ENCODE measurements around the gene GPC6. TPM values are rescaled to one million over a fixed set of nuclear protein-coding genes. Genes with fewer than 3 reads are reported as not detected.

Gene GPC6
- total RNA-seq, 1 donor from 2014 or later, result 18.7 TPM

DNA sequence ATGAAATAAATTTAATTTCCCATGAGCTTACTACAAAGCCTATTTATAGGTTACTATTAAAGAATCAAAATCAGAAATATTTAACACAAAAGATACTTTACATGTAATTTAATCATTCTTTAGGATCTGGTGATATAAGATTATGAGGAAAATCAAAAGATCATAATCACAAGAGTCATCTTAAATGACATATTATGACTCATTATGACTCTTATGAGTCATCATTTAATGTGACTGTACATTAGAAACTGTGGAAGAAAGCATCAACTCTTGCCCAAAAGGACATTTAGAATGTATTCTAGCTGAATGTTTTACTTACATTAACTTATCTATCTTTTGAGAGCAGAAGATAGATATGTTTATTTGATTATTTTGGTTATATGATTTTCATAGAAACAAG, 794.2 kb downstream of the GPC6 start:
- no peak overlapping the region for H3K4me3 ChIP-seq (ENCODE audit: low read depth, low read length)
- TF ChIP-seq, protein P1, sequence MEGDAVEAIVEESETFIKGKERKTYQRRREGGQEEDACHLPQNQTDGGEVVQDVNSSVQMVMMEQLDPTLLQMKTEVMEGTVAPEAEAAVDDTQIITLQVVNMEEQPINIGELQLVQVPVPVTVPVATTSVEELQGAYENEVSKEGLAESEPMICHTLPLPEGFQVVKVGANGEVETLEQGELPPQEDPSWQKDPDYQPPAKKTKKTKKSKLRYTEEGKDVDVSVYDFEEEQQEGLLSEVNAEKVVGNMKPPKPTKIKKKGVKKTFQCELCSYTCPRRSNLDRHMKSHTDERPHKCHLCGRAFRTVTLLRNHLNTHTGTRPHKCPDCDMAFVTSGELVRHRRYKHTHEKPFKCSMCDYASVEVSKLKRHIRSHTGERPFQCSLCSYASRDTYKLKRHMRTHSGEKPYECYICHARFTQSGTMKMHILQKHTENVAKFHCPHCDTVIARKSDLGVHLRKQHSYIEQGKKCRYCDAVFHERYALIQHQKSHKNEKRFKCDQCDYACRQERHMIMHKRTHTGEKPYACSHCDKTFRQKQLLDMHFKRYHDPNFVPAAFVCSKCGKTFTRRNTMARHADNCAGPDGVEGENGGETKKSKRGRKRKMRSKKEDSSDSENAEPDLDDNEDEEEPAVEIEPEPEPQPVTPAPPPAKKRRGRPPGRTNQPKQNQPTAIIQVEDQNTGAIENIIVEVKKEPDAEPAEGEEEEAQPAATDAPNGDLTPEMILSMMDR (conservative IDR thresholded peaks at IDR 0.05; ENCODE audit: low read depth, low read length), result no peak
- no peak for DNase-seq (ENCODE audit: low read depth)

DNA sequence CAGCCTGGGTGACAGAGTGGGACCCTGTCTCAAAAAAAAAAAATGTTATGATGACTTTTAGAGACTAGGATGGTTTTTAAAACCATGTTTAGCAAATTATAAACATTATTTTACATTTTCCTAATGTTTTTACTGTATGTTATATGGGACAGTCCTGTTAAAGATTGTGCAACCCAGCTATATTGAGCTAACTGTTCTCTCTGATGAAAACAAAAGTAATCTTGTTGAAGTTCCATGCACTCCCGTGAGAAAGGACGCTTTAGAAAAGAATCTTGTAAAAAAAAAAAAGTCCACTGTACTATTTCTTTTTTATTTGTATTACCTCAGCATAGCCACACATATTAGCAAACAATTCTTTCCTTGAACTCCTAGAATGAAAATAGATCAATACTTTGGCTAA, 801.6 kb downstream of the GPC6 start:
- H3K4me3 ChIP-seq (ENCODE audit: low read depth, low read length), result no peak overlapping the region
- TF ChIP-seq, protein P1 (conservative IDR thresholded peaks at IDR 0.05; ENCODE audit: low read depth, low read length), result no peak
- no peak for DNase-seq (ENCODE audit: low read depth)

DNA sequence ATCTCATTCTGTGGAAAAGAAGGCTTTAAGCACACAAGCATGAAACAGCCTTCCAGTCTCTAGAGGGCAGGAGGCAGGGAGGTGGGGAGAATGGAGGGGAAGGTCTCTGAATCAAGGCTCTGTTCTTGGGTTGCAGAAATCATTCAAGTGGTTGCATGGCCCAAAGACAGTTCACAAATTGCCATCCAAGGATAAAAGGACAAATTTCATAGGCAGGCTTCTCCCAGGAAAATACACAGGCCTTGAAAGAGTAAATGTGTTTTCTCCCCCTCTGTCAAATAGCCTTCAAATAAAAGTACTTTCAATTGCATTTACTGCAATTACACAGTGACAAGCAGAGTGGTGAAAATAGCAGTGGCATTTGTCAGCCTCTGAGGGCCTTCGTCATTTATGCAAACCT, 802.0 kb downstream of the GPC6 start:
- TF ChIP-seq, protein P1 (conservative IDR thresholded peaks at IDR 0.05; ENCODE audit: low read depth, low read length), result no peak
- DNase-seq (ENCODE audit: low read depth), result no peak
- H3K4me3 ChIP-seq (ENCODE audit: low read depth, low read length), result no peak overlapping the region

DNA sequence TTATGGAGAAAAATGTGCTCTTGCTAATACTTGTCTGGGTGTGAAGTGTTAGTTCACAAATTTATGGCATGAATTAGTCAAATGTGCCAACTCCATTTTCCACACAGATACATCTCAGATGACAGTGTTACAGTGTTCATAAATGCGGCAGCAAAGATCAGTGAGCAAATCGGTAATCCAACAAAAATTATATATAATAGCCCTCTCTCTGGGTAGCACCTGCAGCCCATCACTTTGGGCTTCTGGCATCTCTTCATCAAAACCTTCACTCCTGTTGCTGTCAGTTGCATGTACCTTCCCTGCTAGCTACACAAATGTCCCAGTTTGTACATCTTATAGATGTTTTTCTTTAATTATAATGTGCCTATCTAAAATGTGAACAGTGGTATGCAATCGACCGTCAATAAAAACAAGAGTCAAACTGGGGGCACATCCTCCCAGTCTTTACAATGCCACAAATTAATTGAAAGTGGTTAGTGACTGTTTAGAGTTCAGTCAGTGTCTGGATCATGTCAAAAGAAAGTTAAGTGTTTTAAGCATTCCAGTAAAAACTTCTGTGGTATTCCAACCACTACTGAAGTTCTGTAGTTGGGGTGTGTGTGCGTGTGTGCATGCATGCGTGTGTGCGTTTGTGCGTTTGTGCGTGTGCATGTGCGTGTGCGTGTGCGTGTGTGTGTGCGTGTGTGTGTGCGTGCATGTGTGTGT, 804.0 kb downstream of the GPC6 start:
- DNase-seq (ENCODE audit: low read depth), result no peak
- TF ChIP-seq, protein P1 (conservative IDR thresholded peaks at IDR 0.05; ENCODE audit: low read depth, low read length), result no peak
- no peak overlapping the region for H3K4me3 ChIP-seq (ENCODE audit: low read depth, low read length)

DNA sequence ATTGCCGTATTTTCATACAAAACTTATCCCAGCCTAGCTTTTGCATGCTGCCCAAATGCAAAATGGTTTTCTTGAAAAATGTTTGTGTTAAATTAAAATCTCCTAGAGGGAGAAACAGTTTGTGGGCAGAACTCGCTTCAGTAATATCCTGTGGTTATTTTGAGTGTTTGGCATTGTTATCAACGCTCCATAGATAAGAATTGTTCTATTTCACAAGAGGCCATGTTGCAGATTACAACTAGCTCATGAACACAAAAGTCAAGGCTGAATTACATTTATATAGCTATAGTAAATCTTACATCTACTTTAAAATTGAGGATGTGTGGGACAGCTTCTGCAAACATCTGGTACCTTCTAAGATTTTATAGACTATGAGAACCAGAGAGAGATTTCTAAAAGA, 805.0 kb downstream of the GPC6 start:
- DNase-seq (ENCODE audit: low read depth), result no peak
- no peak overlapping the region for H3K4me3 ChIP-seq (ENCODE audit: low read depth, low read length)
- TF ChIP-seq, protein P1 (conservative IDR thresholded peaks at IDR 0.05; ENCODE audit: low read depth, low read length), result no peak

DNA sequence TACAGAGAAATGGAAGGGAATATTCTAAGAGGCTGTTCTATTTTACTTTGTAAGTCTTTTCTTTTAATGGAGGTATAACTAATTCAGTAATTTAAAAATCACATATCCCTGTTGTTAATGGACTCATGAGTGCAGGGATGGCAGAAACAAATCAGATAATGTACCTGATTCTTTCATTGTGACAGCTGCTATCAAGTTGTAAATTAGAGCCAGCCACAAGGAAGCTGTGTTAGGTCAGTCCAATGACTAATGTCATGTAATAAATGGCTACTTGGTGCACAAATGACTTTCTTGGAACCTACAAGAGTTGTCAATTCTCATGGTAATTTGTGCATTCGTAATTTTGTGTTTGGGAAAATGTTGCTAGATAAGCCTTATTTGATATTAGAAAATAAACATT, 806.5 kb downstream of the GPC6 start:
- no peak overlapping the region for H3K4me3 ChIP-seq (ENCODE audit: low read depth, low read length)
- no peak for DNase-seq (ENCODE audit: low read depth)
- TF ChIP-seq, protein P1 (conservative IDR thresholded peaks at IDR 0.05; ENCODE audit: low read depth, low read length), result no peak

Measured in epithelial cell of proximal tubule (primary cell).